Measurements from ENCODE around the gene KCTD2.
"Not testable (repeated sequence)": the region's sequence is repeated elsewhere in the genome, so short reads cannot be mapped to it uniquely, and the experiment has no call there.

Gene KCTD2

DNA sequence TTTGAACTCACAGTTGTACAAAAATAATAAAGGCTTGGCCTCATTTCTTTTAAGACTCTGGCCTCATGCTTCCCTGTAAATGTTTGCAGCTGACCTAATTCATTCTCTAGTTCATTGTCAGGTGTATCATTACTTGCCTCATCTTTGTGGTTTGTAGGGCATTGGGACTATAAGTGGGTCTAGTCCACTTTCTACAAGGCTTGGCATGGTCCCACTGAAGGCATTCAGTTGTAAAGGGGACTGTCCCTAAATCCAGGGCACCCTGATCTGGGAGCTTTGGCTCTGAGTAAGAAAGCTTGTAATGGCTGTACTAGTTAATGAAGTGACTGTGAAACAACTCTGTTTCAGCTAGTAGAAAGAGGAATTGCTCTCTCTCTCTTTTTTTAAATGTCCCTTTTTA lies 2.7 kb downstream of the KCTD2 start:
- DNase-seq (ENCODE audit: low read depth in 2 of 2) = no peak

GRCh38 chr17:75051941-75052340 lies 4.9 kb downstream of the KCTD2 start:
- DNase-seq (ENCODE audit: low read depth in 2 of 2) = no peak

- DNase-seq (ENCODE audit: low read depth in 2 of 2) = no peak
Observed at GRCh38 chr17:75059369-75060345, 12.6 kb downstream of the KCTD2 start.

GRCh38 chr17:75060434-75061054 lies 13.5 kb downstream of the KCTD2 start:
- DNase-seq (ENCODE audit: low read depth in 2 of 2) = no peak

GRCh38 chr17:75061055-75061438 lies 14.0 kb downstream of the KCTD2 start:
- DNase-seq (ENCODE audit: low read depth in 2 of 2) = no peak

GRCh38 chr17:75061618-75062017 lies 14.6 kb downstream of the KCTD2 start:
- DNase-seq (ENCODE audit: low read depth in 2 of 2) = no peak

- DNase-seq (ENCODE audit: low read depth in 2 of 2) = no peak
Observed at GRCh38 chr17:75063201-75063600, 16.2 kb downstream of the KCTD2 start.

DNA sequence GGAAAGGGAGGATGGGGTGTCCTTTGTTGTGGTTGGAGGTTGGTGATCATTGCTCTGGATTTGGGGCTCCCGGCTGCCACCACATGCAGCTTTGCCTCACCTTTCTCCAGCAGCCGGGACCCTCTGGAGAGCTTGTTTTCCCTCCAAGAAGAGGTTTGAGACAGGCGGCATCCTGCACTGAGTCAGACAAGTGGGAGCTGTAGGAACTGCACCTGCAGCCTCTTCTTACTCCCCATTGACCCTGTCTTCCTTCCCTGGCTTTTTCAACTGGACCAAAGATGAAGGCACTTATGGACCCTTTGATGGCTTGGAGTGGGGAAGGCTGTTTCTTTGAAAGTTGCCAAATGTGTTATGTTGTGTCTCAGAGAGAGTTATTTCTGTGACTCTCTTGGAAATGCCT lies 16.6 kb downstream of the KCTD2 start:
- DNase-seq (ENCODE audit: low read depth in 2 of 2) = no peak

GRCh38 chr17:75064040-75064439 lies 17.0 kb downstream of the KCTD2 start:
- no peak for DNase-seq (ENCODE audit: low read depth in 2 of 2)

DNA sequence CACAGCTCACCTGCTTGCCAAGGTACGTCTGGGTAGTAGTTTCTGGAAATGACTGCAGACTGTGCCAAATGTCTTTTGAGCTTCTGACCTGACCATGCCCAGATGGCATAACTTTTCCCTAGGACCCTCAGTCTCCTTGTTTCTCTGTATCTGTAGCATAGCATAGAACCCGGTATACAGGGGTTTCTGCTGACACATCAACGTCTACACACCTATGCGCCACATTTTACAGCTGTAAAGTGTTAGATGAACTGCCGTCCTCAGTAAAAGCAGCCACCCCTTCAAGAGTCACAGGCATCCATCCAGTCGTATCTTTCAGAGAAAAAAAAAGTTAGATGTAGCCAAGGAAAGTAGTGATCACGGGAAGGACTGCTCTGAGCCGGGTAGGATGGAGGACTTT lies 17.4 kb downstream of the KCTD2 start:
- no peak for DNase-seq (ENCODE audit: low read depth in 2 of 2)

- DNase-seq (ENCODE audit: low read depth in 2 of 2) = no peak
Observed at GRCh38 chr17:75064867-75065561, 18.0 kb downstream of the KCTD2 start.

DNA sequence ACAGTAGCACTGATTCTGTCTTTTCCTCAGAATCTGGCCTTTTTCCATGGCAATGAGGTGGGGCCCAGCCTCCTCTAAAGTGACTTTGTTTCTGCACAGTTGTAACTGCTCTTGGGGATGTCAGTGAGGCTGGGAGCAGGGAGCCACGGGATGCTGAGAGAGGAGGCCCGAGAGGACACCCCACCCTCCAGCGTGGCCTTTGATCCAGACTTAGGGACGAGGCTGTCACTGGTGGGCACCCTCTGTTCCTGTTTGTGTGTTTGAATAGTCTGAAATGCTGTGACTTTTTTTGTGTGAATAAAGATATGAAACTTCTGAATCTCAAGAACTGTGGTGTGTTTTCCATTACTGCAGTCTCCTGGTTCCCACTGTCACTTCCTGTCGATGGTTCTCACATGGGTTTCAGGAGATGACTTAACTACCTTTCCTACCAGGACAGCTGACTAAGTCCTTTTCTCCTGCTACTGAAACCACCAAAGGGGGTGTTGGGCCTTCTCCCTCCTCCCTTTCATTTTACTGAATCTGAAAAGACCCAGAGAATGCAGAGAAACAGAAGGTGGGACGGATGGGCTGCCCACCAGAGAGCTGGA lies 18.6 kb downstream of the KCTD2 start:
- DNase-seq (ENCODE audit: low read depth in 2 of 2) = no peak

DNA sequence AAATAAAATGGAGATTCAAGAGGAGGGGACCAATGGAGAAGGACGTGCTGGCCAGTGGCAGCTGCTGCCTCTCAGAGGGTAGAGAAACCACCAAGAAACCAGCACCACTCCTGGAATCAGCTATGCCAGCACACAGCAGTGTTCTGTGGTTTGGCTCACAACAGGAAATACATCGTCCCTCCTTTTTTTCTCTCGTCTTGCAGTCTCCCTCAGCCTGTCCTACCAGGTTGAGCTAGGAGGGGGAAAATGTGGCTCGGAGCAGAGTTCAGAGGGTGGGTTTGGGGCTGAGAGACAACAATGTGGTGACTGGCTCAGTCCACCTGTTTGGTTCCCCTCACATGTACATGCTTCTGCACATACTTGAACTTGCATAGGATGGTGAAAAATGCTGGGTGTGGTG lies 20.8 kb downstream of the KCTD2 start:
- DNase-seq (ENCODE audit: low read depth in 2 of 2) = no peak

GRCh38 chr17:75068750-75069149 lies 21.7 kb downstream of the KCTD2 start:
- DNase-seq (ENCODE audit: low read depth in 2 of 2) = no peak

GRCh38 chr17:75069783-75070182 lies 22.8 kb downstream of the KCTD2 start:
- no peak for DNase-seq (ENCODE audit: low read depth in 2 of 2)

- DNase-seq (ENCODE audit: low read depth in 2 of 2) = not testable (repeated sequence)
Observed at GRCh38 chr17:75071478-75072271, 24.6 kb downstream of the KCTD2 start.

- DNase-seq (ENCODE audit: low read depth in 2 of 2) = not testable (repeated sequence)
Observed at GRCh38 chr17:75072909-75073308, 25.9 kb downstream of the KCTD2 start.

- DNase-seq (ENCODE audit: low read depth in 2 of 2) = no peak
Observed at GRCh38 chr17:75073618-75074047, 26.6 kb downstream of the KCTD2 start.

DNA sequence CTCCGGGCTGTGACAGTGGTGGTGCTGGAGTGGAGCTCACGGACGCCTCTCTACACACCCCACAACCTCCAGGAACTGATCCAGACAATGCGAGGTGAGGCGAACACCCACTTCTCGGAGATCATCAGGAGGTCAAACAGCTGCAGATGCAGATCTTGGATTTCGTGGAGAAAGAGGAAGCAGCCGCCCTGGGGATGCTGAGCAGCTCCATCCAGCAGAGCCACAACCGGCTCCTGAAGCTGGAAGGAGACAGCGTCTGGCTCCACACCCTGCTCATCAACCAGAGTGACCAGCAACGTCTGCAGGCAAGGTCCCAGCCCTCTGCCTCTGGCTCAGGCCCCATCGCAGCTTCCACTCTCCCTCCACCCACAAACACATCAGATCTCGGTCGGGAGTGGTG lies 27.5 kb downstream of the KCTD2 start:
- no peak for DNase-seq (ENCODE audit: low read depth in 2 of 2)

DNA sequence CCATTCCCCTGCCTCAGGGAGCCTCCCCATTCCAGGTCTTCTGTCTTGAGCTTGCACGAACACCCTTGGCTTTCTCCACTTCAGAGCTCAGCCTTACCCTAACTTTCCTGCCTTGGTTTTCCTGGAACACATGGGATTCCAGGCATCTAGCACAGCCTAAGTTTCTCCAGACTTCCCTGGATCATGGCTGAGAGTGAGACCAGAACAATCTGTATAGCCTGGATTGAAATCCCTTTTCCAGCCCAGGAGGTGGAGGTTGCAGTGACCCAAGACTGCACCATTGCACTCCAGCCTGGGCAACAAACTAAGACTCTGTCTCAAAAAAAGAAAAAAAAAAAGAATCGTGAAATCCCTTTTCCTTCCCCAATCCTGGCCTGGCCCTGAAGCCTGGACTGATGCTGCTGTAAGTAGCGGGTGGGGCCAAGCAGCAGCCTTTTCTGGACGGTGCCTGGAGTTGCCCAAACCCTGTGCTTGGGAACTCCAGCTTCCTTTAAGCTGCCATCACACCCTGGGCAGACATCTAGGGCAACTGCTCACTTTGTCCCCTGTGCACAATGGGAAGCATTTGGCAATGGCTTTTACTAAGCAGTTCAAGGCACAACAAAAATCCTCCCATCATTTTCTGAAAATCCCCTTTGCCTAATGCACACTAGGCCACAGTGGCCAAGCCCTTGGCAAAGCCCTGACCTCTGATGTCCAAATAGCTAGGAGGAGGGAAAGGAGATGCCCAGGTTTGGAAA lies 28.7 kb downstream of the KCTD2 start:
- no peak for DNase-seq (ENCODE audit: low read depth in 2 of 2)

- DNase-seq (ENCODE audit: low read depth in 2 of 2) = no peak
Observed at GRCh38 chr17:75077072-75077495, 30.1 kb downstream of the KCTD2 start.
